ENCODE measurements around the gene CBR3.

Gene CBR3

DNA sequence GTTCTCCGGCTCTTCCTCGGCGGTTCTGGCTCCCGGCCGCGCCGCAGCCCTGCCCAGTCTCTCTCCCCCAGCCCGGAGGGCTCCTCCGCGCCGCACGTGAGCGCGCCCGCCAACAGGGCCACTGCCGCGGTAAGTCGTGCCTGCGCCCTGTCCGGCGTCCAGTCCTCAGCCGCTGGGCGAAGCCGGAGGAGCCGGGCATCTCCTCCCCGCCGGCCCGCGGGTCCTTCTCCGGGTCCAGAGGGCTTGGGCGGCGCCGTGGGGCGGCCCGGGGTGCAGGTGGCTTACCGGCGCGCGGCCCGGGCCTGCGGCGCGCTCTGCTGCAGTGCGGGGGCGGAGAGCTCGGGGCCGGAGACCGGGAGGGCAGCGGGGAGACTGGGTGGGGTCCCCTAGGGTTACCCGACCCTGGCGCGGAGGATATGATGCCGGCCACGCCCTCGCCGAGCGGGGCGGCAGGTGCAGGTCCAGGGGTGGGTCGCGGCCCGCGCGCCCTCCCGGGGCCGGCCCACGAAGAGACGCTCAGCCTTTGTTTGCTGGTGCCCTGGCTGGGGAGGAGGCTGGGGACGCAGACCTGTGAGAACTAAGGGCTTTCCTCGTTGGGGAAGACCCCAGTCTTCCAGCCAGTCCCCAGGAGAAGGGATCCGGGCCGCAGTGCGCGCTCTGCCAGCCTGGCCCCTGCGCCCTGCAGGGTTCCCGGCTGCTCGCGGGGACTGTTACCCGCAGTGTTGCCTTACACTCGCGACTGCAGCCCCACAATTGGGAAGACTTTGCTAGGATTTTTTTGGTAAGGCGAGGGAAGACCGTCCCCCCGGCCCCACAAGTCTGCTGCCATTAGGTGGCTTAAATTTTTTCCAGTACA, 22.2 kb downstream of the CBR3 start, which contains the start of gene DOP1B:
Gene DOP1B (plus strand): TSS at position 10 of the 856 bp plus-strand sequence. CDS start 7,910 bp downstream, outside the sequence.
- DNase-seq, result no peak

DNA sequence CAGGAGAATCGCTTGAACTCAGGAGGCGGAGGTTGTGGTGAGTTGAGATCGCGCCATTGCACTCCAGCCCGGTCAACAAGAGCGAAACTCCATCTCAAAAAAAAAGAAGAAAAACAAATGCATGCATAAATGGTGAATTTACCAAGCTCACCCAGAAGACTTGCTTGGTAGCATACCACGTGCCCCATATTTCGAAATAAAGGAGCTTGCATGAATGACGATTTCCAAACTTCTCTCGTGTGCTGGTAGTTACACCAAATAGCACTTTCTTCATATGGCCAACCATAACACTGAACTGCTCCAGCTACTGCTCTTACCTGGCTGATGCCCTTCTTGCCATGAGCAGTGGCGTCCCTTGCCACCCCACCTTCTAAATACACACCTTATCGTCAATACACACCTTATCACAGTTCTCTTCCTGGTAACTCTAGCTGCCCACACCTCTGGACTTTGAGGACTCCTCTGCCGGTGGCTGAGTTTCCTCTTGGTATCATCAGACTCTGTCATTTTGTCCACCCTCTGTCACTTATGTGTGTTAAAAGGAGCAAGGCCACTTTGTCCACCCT, 24.6 kb downstream of the CBR3 start:
- DNase-seq, result no peak

DNA sequence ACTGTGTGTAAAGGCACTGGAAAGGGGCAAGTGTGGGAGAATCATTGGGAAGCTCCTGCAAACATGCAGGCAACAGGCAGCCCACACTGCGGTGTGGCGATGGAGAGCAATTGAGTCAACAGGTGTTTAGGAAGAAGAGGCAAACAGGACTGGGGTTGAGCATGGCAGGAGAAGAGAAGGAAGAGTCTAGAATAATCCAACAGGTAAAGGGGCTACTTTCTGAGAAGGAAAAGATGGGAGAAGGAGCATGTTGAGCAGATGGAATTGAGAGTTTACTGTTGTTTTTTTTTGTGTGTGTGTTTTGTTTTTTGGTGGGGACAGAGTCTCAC, 25.9 kb downstream of the CBR3 start:
- no peak for DNase-seq

DNA sequence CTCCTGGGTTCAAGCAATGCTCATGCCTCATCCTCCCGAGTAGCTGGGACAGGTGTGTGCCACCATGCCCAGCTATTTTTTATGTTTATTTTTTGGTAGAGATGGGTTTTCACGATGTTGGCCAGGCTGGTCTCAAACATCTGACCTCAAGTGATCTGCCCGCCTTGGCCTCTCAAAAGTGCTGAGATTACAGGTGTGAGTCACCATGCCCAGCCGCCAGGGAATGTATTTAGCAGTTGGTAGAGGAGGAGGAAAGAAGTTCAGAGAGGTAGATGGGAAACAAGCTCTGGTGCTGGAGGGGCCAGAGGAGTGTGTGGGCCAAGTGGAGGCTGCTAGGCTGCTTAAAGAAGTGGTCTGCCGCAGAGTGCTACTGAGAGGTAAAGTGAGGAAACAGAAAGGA, 27.8 kb downstream of the CBR3 start:
- DNase-seq, result no peak

DNA sequence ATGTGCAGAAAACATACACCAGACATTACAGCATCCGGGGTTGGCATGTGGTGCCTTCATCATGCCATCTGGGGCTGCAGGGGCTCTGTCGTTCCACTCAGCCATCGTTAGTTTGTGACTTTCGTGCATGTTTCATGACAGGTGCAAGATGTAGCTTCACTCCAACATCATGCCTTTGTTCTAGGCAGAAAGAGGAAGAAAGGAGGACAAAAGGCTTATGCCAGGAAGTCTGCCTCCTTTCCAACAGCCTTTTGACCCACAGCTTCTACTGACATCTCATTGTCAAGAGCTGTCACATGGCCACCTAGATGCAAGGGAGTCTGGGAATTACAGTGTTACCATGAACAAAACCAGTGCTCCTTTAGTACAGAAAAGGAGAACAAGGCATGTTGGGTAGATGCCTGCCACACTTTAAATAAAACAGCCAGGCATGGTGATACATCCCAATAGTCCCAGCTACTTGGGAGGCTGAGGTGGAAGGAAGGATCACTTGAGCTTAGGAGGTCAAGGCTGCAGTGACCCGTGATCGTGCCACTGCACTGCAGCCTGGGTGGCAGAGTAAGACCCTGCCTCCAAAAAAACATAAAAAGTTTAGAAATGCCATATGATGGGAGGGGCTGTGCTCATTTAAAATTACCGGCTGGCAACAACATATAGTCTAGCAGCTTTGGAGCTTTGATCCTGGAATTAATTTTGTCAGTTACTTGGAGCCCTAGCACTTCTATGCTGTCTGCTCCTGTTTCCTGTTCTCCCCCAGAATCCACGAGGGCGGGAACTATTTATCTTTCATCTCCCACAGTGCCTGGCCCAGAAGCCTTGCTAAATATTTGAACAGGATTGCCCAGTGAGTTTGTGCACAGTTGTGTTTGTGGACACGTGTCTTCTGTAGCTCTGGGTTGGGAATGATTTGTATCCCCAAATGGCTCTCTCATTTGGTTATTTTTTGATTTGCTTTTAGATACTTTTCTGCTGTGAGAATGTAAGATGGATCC, 29.2 kb downstream of the CBR3 start:
- no peak for DNase-seq

DNA sequence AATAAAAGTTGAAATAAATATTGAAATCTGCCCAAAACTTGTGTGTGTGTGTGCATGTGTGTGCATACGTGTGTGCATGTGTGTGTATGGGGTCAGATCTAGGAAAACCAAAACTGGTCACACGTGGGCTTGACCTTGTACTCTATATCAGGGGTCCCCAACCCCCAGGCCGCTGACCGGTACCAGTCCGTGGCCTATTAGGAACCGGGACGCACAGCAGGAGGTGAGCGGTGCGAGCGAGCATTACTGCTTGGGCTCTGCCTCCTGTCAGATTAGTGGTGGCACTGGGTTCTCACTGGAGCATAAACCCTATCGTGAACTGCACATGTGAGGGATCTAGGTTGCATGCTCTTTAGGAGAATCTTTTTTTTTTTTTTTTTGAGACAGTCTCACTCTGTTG, 30.5 kb downstream of the CBR3 start:
- DNase-seq, result no peak

DNA sequence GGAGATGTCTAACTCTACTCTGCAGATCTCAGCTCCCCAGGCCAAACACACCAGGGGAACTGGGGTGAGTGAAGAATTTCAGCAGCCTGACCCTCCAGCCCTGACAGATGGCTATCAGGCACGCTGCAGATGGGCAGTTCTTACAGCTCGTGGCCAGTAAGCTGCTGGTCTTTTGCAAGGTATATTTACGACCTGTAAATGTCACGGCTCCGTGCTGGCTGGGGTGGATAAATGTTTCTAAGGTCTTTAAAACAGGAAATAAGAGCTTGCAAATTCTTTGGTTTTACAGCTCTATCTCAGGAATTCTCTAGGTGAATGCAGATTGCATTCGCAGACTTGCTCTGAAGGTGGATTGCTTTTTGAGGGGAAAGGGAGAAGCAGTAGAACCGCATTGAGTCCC, 31.8 kb downstream of the CBR3 start:
- no peak for DNase-seq

DNA sequence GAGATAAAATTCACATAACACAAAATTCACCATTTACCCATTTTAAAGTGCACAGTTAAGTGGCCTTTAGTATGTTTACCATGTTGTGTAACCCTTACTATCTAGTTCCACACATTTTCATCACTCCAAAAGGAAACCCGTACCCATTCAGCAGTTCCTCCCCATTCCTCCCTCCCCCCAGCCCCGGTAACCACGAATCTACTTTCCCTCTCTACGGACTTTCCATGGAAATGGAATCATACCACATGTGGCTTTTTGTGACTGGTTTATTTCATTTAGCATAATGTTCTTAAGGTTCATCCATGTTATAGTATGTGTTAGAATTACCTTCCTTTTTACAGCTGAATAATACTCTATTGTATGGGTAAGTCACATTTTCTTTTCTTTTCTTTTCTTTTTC, 32.7 kb downstream of the CBR3 start:
- no peak for DNase-seq

DNA sequence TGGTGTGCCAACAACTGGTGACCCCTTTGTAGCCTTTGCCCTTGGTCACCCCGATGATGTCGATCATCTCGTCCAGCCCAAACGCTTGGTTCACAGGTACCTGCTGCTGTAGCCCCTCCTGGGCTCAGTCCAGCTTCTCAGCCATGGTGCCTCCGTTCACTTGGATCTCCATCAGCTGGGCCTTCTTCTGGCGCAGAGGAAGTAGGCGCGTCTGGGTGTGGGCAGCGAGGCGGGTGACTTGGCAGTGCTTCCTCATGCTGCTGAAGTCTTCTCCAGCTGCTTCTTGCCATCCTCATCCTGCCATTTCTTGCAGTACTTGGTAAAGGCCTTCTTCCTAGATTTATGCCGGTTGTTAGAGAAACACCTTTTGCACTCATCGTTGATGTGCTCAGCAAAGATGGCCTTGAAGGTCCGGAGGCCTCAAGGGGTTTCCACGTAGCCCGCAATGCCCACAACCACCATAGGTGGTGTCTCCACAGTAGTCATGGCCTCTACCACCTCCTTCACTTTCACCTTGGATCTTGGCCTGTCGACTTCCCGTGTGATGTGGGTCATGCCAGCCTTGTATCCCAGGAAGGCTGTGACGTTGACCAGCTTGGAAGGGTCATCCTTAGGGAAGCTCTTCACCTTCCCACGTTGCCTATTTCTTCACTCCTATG, 34.7 kb downstream of the CBR3 start:
- no peak for DNase-seq

DNA sequence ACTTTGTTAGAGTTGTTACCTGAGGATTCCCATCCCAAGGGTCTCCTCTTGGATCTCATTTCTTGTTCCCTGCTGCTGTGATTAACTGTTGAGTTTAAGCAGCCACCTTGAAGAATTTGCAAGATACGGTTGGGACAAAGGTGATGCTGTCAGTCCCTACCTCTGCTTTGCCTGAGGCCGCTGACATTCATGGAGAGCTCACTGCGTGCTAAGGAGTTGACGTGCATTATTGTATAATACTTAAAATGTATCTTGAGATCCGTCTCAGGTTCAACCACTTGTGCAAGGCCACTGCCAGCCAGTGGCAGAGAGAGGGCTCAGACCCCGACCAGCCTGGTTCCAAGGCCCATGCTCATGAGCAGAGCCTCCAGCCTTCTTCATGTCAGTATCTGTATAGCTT, 35.9 kb downstream of the CBR3 start:
- DNase-seq, result no peak

DNA sequence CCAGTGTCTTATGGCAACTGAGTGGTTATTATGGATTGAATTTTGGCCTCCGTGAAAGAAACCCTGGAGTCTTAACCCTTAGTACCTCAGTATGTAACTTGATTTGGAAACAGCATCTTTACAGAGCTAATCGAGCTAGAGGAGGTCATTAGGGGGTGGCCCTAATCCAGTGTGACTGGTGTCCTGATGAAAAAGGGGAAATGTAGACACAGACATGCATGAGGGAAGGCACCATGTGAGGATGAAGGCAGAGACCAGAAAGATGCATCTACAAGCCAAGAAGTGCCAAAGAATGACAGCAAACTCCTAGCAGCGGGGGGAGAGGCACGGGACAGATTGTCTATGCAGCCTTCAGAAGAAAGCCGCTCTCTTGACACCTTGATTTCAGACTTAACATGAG, 36.5 kb downstream of the CBR3 start:
- DNase-seq, result no peak

DNA sequence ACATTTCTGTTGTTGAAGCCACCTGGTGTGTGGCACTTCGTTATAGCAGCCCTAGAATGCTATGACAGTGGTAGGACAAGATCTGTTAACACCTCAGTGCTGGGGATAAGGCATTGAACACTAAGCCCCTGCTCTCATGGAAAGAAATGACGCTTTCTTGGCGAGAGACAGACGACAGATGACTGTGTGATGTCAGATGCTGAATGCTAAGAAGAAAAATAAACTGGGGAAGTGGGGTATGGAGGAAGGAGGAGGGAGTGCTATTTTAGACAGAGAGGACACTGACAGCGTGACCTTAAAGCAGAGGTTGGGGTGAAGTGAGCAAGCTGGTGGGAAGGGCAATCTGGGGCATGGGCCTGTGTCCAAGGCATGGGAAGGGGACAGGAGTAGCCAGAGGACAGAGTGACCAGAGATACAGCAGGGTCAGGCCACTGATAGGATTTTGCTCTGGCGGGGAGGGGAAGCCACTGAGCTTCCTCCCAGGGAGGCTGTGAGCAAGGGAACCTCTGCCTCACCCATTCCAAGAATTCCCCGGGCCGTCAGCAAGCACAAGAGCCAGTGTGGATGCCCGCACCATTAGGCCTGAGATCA, 37.0 kb downstream of the CBR3 start:
- DNase-seq, result no peak

DNA sequence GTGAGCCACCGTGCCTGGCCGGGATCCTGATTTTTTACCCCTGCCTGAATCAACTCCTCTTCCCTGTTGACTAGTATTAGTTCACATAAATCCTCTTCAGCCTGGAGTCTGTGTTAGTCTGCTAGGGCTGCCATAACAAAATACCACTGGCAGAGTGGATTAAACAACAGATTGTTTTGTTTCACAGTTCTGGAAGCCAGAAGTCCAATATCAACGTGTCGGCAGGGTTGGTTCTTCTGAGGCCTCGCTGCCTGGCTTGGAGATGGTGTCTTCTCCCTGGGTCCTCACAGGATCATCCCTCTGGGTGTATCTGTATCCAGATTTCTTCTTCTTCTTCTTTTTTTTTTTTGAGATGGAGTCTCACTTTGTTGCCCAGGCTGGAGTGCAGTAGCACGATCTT, 39.9 kb downstream of the CBR3 start:
- DNase-seq, result no peak

DNA sequence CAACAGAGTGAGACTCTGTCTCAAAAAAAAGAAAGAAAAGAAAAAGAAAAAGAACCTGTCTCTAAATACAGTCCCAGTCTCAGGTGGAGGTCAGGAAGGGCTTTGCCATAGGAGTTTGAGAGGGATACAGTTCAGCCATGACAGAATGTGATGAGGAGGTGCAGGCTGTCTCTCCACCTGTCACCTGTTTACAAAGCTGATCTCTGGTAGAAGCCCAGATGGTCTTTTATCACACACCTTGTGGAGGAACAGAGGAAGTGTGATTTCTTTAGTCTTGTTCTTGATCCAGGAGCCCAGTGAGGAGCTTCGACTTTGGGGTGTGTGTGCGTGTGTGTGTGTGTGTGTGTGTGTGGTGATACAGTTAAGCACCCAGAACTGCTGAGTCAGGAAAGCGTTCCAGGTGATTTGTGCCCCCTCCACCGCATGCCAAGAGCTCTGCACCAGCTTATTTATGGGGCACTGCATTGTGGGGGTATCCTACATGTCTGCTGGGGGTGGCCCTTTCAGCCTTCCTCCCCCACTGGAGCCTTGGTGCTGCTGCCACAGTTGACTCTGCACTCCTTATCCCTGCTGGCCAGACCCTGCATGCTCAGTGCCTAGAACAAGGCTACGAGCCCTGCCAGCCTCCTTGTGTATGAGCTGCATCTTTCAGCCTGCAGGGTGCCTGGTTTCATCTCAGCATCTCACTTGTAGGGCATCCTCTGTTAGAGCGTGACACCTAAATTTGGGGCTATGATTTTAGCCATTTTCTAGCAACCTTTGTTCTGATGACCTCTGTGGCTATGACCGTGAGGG, 41.1 kb downstream of the CBR3 start:
- DNase-seq, result no peak

DNA sequence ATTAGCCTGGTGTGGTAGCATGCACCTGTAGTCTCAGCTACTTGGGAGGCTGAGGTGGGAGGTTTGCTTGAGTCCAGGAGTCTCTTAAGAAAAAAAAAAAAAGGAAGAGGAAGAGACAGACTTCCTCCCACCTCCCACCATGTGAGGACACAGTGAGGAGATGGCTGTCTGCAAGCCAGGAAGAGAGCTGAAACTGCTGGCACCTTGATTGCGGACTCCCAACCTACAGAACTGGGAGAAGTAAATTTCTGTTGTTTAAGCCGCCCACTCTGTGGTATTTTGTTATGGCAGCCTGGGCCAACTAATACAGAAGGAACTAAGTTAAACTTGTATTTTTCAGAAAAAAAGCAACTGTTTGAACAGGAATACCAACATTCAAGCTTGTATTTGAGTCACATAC, 43.5 kb downstream of the CBR3 start:
- no peak for DNase-seq

DNA sequence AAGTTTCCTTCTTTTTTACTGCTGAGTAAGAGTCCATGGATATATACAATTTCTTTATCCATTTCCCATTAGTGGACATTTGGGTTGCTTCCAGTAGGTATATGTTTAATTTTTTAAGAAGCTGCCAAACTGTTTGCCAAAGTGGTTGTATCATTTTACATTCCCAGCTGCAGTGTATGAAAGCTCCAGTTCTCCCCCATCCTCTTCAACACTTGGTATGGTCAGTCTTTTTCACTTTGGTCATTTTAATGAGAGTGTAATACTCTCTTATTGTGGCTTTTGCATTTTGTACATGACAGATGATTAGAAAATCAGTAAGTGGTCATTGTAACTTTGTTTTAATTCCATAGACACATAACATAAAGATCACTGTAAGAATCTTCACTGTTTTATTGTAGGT, 44.3 kb downstream of the CBR3 start:
- no peak for DNase-seq

DNA sequence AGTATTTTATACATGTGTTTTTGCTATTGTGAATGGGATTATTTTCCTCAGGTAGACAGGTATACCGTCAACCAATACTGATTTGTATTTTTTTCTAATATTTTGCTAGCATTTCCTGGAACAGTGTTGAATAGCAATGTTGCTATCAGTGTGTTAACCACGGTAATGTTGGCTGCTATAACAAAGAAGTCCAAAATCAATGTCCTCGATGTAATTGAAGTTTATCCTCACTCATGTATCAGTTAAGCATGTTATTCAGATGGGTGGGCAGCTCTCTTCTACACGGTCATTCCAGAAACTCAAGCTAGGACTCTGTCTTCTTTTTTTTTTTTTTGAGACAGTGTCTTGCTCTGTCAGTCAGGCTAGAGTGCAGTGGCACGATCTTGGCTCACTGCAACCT, 46.1 kb downstream of the CBR3 start:
- no peak for DNase-seq

DNA sequence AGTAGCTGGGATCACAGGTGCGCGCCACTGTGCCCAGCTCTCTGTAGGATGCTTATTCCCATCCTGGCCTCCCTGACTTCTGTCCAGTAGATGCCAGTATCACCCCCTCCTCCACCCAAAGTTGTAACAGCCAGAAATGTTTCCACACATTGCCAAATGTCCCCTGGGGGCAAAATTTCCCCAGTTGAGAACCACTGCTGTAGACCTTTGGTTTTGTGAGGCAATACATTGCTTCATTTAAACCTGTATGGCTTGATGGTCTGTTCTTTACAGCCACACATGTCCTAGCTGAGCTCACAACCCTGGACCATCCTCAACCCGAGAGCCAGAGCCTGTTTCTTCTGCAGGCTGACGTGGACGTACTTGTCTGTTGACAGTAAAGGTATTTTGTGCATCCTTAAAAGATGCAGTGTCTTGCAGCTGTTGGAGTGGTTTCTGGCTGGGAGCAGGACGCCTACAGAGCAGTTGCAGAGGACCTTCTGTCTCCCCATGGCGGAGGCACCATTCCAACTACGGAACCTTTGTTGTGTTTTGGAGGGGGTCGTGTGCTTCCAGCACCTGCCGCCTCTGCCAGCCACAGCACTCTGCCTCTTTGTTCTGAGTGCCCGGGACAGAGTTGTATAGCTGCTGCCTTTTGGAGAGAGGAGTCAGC, 48.4 kb downstream of the CBR3 start:
- no peak for DNase-seq

DNA sequence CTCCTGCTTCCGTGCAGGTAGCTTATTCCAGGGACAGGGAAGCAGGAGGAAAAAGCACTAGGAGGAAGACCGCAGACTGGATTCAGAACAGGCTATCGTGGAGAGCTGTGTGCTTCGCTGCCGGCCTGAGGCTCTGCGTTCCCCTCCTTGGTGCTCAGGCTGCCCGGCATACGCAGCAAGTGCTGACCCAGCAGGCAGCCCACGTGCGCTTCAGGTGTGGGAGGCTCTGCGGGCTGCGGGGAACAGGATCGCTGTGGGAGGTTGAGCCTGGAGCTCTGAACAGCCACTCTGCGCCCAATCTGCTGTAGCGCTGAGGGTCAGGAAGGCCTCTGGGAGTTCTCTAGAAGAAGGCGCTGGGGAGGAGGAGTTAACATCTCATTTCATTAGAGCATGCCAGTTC, 49.7 kb downstream of the CBR3 start:
- DNase-seq, result no peak

DNA sequence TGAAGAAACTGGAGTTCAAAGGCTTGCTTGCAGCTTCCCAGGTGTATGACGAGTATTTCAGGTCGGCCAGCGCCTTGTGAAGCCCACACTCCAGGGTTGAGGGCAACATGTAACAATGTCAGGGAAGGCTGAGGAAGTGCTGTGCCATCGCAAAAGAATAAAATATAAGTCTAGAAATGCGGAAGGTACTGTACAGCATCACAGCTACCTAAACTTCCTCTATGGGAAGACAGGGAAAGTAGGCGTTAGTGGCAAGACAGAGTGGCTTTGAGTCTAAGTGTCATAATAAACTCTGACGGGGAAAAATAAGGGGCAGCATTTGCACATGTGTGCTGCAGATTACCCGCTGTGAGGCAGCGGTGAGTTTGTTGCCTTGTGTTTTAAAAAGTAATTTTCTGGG, 50.6 kb downstream of the CBR3 start:
- no peak for DNase-seq

DNA sequence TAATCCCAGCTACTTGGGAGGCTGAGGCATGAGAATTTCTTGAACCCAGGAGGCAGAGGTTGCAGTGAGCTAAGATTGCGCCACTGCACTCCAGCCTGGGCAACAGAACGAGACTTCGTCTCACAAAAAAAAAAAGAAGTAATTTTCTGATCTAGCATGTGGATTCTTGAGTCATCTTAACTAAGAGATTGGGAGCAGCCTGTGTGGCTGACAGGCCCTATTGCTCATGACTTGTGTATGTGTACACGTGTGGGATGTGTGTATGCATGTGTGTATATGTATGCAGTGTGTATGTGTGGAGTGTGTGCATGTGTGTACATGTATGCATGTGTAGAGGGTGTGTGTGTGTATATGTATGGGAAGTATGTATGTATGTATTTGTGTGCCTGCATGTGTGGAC, 51.2 kb downstream of the CBR3 start:
- DNase-seq, result no peak

Measured in NCI-H446 treated with DMSO at 0.1 percent for 48 hours (cell line).